AG04450 (cell line): ENCODE measurements around the gene TNFRSF21. TPM values are rescaled to one million over a fixed set of nuclear protein-coding genes. Genes with fewer than 3 reads are reported as not detected.

Experiments
- CTCF ChIA-PET: fragments of 300-600, 350-600 bp; formaldehyde crosslinking; extraction: SDS; loops from one replicate; lab custom pipeline; 2022; ENCODE audit warnings: antibody characterized with exemption, inconsistent platforms; lab: Charles Lee
- POLR2A ChIA-PET: fragments of 350-600 bp; formaldehyde crosslinking; extraction: SDS; loops from one replicate; lab custom pipeline; 2021; ENCODE audit warnings: antibody characterized with exemption, inconsistent platforms; lab: Yijun Ruan, JAX
- DNase-seq: peaks from one replicate; pipeline ENCODE4 v3.0.0-alpha.2; 2011; ENCODE audit warnings: low read depth, low spot score
- H3K27ac ChIP-seq: one replicate; pipeline ENCODE4 v1.5.1; 2012; ENCODE audit warnings: low read depth, low read length, control low read depth
- H3K27me3 ChIP-seq: one replicate; pipeline ENCODE4 v1.6.0; 2012; ENCODE audit warnings: low read length; ENCODE audit not compliant: control insufficient read depth, insufficient read depth
- H3K4me3 ChIP-seq: 2 replicates; pipeline ENCODE4 v1.5.1; 2011; ENCODE audit warnings: mild to moderate bottlenecking, low read depth, low read length, control low read depth
- H3K9me3 ChIP-seq: 2 replicates; pipeline ENCODE4 v1.5.1; 2012; ENCODE audit warnings: low read length; ENCODE audit not compliant: control insufficient read depth, insufficient read depth
- polyA plus RNA-seq: library from polyadenylated mRNA; depleted of rRNA; stranded (reverse); fragments of >200 nt; gene quantifications from 2 replicates; pipeline ENCODE4 v1.2.3, GENCODE V29; 2011
- TF ChIP-seq, protein P1 (sequence below): IDR thresholded peaks from 2 replicates; pipeline ENCODE4 v1.5.1; 2011; ENCODE audit warnings: low read depth, low read length, control low read depth, inconsistent platforms

Gene TNFRSF21
- polyA plus RNA-seq, 1 experiment: 21.7 TPM

DNA sequence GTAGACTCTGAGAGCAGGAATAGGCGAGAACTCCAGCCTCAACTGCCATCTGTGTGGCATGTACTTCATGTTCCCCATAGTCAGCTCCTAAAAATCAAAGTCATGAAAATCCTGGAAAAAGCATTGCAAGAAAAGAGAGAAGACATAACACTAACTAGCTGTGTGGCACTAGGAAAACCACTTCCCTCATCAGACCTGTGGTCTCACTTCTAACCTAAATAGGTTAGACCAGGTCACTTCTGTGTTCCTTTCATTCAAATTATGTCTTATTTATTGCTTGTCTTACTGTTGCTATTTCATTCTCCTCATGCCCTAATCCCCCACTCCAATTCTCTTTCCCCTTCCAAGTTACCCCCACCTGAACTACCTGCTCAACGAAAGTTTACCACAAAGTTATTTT, 70.2 kb downstream of the TNFRSF21 start:
- Histone ChIP-seq H3K4me3 (no peak overlapping the region), H3K27me3 (no peaks in the 10 kb centered on the region), H3K27ac (no peak overlapping the region), H3K9me3 (no peaks in the 10 kb centered on the region; the same call in 1 of the 2 replicates)
- TF ChIP-seq, protein P1, sequence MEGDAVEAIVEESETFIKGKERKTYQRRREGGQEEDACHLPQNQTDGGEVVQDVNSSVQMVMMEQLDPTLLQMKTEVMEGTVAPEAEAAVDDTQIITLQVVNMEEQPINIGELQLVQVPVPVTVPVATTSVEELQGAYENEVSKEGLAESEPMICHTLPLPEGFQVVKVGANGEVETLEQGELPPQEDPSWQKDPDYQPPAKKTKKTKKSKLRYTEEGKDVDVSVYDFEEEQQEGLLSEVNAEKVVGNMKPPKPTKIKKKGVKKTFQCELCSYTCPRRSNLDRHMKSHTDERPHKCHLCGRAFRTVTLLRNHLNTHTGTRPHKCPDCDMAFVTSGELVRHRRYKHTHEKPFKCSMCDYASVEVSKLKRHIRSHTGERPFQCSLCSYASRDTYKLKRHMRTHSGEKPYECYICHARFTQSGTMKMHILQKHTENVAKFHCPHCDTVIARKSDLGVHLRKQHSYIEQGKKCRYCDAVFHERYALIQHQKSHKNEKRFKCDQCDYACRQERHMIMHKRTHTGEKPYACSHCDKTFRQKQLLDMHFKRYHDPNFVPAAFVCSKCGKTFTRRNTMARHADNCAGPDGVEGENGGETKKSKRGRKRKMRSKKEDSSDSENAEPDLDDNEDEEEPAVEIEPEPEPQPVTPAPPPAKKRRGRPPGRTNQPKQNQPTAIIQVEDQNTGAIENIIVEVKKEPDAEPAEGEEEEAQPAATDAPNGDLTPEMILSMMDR: no peak
- CTCF ChIA-PET: interaction anchor here (0.5 kb wide), 1 partner anchor 391 kb away, joined by 3 read pairs; no protein-coding TSS in a partner anchor
- no peak for DNase-seq
- POLR2A ChIA-PET: no interaction called here

DNA sequence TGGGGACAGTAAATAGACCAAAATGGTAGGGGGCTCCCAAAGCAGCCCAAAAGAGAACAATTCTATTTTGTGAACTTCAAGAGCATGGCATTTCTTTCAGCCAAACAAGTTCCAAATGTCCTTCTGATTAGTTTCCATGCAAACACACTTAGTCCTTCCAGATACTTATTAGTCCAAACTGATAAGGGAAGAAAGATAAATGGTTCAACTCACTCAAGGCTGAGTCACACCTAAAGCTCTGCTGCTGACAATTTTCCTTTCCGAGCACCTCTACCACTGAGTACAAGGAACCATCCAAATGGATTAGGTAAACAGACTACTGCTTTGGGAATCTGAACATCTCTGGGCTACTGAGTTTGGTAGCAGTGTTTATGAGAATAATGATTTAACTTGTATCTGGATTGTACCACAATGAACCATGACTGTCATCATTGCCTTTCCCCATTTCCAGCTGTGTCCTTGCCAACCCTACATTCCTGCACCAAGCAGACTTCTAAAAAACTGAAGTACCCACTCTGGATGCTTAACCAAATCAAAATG, 71.2 kb downstream of the TNFRSF21 start:
- no peak for DNase-seq
- Histone ChIP-seq H3K4me3 (no peak overlapping the region), H3K27me3 (no peaks in the 10 kb centered on the region), H3K9me3 (no peaks in the 10 kb centered on the region), H3K27ac (no peak overlapping the region)
- TF ChIP-seq, protein P1: no peak
- ChIA-PET CTCF (no interaction called here), POLR2A (no interaction called here)

DNA sequence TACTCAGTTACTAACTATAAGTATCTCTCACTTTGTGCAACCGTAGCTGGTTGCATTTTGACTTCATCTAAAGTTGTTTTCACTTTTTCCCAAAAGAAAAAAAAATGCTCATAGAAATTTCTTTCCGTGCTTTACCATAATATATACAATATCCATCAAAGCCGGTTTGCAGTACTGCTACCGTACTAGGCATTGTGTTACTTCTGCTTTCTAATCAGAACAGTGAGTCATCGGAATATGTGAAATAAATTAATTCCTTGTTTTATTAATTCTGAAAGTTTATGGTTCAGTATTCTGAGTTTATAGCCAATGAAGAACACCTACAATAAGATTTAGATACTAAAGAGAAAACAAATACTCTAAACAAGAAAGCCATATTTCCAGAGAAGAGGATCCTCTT, 72.5 kb downstream of the TNFRSF21 start:
- POLR2A ChIA-PET: no interaction called here

DNA sequence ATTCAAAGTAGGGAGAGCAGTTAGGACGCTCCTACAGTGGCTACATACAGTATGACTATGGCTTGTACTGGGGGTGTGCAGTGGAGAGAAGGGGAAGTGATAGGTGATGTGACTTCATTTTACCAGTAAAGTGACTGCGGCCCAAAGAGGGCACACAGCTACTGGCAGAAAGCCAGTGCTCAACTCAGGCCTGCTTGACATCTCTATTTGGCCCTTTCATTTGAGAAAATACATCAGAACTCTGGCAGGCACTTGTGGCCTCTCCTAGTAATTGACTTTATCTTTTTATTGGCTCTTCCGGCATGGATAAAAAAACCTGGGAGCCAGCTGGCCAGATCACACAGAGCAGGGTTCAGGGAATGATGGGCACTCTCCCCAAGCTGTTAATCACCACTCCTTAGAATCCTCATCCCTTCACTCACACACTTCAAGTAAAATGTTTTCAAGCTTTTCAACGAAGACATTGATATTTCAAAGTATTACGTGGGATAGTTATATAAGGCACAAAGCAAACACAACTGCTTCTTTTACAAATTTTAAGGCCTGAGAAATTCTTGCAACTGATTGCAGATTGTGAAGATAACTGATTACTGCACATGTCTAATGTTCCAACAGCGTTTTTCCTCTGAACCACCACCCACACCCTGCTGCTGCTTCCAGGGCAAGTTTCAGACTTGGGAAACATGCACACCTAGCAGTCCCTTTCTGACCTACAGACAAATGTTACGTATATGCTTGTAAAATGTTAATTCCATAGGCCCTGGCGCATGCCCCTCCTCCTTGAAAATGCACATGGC, 73.5 kb downstream of the TNFRSF21 start:
- no peak for DNase-seq
- ChIA-PET POLR2A (no interaction called here), CTCF (interaction anchor here (0.6 kb wide), 1 partner anchor 40 kb away, joined by 3 read pairs; no protein-coding TSS in a partner anchor)
- TF ChIP-seq, protein P1: no peak
- Histone ChIP-seq H3K27me3 (no peaks in the 10 kb centered on the region), H3K9me3 (no peaks in the 10 kb centered on the region), H3K4me3 (no peak overlapping the region), H3K27ac (no peak overlapping the region)

More for the DNA sequence above, 72.5 kb downstream of the TNFRSF21 start:
- TF ChIP-seq, protein P1: no peak
- no peak overlapping the region for H3K27ac ChIP-seq
- CTCF ChIA-PET: no interaction called here
- no peak for DNase-seq
- H3K4me3 ChIP-seq: no peak overlapping the region
- no peaks in the 10 kb centered on the region for H3K9me3 ChIP-seq
- H3K27me3 ChIP-seq: no peaks in the 10 kb centered on the region

DNA sequence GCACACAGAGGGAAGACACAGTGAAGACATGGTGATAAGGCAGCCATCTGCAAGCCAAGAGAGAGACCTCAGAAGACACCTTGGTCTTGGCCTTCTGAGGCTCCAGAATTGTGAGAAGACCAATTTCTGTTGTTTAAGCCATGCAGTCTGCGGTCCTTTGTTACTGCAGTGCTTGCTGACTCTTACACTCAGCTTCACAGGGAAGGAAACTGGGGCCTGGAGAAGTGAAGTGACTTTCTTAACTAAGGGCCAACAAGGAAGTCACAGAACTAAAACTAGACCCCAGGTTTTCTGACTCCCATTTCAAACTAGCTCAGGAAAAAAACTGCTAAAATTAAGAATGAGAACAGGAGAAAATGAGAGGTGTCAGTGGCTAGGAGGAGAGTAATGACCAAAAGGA, 74.3 kb downstream of the TNFRSF21 start:
- ChIA-PET POLR2A (no interaction called here), CTCF (no interaction called here)
- Histone ChIP-seq H3K9me3 (no peaks in the 10 kb centered on the region), H3K27me3 (no peaks in the 10 kb centered on the region), H3K27ac (no peak overlapping the region), H3K4me3 (no peak overlapping the region)
- TF ChIP-seq, protein P1: no peak
- DNase-seq: no peak
